ACC112 (cell line): ENCODE results near the gene RFNG.

Experiments used
- H2AFZ ChIP-seq: fragments of 200-600 bp; sonication (generic); one replicate; pipeline ENCODE4 v1.6.0; 2017; ENCODE audit warnings: antibody characterized with exemption, low read length; ENCODE audit not compliant: unreplicated experiment
- H3K27ac ChIP-seq: fragments of 200-600 bp; sonication (generic); 2 replicates; pipeline ENCODE4 v1.5.1; 2014; ENCODE audit warnings: low read depth, mild to moderate bottlenecking, antibody characterized with exemption, low read length, moderate library complexity
- H3K27me3 ChIP-seq: fragments of 200-600 bp; sonication (generic); 2 replicates; pipeline ENCODE4 v1.6.1; 2014; ENCODE audit warnings: mild to moderate bottlenecking, antibody characterized with exemption, low read length, moderate library complexity, mixed read lengths; ENCODE audit not compliant: insufficient read depth
- H3K36me3 ChIP-seq: fragments of 200-600 bp; sonication (generic); 2 replicates; pipeline ENCODE4 v1.6.1; 2016; ENCODE audit warnings: mild to moderate bottlenecking, antibody characterized with exemption, low read length, moderate library complexity, mixed read lengths; ENCODE audit not compliant: insufficient read depth
- H3K4me1 ChIP-seq: fragments of 200-600 bp; sonication (generic); one replicate; pipeline ENCODE4 v1.6.1; 2016; ENCODE audit warnings: low read length, mixed read lengths; ENCODE audit not compliant: insufficient read depth, unreplicated experiment, control insufficient read depth
- H3K4me3 ChIP-seq: fragments of 200-600 bp; sonication (generic); 2 replicates; pipeline ENCODE4 v1.5.1; 2014; ENCODE audit warnings: mild to moderate bottlenecking, low read depth, low read length
- H3K79me2 ChIP-seq: fragments of 200-600 bp; sonication (generic); one replicate; pipeline ENCODE4 v1.6.0; 2016; ENCODE audit warnings: low read length; ENCODE audit not compliant: control insufficient read depth, unreplicated experiment, insufficient read depth

Gene RFNG

DNA sequence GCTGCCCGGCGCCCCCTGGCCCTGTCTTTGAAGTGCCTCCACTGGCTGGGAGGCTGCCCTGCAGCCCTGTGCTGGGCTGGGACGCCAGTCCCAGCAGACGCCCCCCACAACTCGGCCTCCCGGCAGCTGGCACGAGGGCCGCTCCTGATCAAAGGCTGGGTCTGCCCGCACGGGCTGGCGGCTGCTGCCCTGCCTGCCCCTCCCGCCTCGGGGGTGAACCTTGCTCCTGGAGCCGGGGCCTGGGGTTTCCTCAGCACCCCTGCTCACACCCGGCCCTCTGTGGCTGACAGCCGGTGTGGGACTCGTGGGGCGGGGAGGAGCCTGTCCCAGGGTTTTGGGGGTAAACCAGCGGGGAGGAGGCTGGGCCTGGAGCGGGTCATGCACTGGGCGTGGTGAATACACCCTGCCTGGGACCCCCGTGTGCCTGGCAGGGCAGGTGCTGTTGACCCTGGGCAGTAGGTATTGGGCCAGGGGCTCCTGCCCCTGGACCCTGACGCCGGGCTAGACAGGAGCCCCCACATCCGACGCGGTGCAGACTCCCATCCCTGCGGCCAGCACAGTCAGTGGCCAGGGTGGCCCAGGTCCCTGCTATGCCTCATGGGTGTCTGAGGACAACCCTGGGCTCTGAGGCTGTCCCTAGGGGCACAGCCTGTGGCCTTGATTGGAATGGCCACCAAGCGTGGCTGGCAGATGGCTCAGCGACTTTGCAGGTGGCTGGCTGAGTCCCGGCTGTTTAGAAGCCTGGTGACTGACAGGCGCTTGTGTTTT, 50.6 kb downstream of the RFNG start:
- Histone ChIP-seq H3K27ac (no peak overlapping the region), H3K79me2 (no peaks in the 10 kb centered on the region), H3K27me3 (no peaks in the 10 kb centered on the region), H3K4me1 (peaks cover 30% of the 10 kb centered on the region), H3K36me3 (no peaks in the 10 kb centered on the region), H2AFZ (no peak overlapping the region), H3K4me3 (no peak overlapping the region)

DNA sequence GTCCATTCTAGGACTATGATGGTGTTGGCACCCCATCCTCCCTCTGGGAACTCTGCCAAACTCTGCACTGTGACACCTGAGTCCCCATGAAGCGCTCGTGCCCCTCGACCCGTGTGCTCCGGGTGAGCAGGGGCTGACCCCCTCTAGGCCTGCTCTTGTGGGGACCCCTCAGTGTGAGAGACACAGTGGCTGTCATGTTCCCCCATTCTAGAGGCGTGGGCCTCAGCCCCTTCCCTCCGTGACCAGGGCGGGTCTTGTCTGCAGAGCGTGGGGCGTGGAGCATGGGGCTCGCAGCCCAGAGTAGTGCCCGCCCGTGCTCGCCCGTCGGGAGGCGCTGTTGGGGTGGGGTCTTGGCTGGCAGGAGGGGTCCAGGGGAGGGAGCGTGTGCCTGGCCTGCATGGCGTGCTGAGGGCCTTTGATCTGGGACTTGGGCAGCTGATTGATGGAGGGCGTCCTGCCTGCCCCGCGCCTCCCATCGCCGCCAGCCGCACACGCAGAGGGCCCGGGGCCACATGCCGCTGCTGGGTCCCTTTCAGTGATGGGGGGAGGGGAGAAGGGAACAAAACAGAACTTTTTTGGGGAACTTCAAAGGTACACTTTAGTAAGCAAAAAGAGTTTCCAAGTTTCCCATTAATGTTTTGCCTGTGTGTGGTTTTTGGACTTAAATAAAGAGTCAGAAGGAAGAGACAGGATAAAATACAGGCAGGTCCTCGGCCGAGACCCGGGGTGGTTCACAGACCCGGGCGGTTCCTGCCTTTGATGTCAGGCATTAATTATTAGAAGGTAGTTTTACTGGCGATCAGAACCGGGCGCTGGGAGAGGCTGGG, 51.4 kb downstream of the RFNG start:
- no peak overlapping the region for H3K4me3 ChIP-seq
- no peak overlapping the region for H3K27ac ChIP-seq
- H3K36me3 ChIP-seq: no peaks in the 10 kb centered on the region
- no peaks in the 10 kb centered on the region for H3K27me3 ChIP-seq
- no peak overlapping the region for H2AFZ ChIP-seq
- H3K79me2 ChIP-seq: no peaks in the 10 kb centered on the region
- H3K4me1 ChIP-seq: peaks cover 23% of the 10 kb centered on the region

GRCh38 chr17:81999587-81999975, 52.0 kb downstream of the RFNG start:
- no peaks in the 10 kb centered on the region for H3K36me3 ChIP-seq
- no peak overlapping the region for H3K27ac ChIP-seq
- no peaks in the 10 kb centered on the region for H3K27me3 ChIP-seq
- H2AFZ ChIP-seq: no peak overlapping the region
- H3K4me1 ChIP-seq: peaks cover 17% of the 10 kb centered on the region
- no peak overlapping the region for H3K4me3 ChIP-seq
- no peaks in the 10 kb centered on the region for H3K79me2 ChIP-seq

DNA sequence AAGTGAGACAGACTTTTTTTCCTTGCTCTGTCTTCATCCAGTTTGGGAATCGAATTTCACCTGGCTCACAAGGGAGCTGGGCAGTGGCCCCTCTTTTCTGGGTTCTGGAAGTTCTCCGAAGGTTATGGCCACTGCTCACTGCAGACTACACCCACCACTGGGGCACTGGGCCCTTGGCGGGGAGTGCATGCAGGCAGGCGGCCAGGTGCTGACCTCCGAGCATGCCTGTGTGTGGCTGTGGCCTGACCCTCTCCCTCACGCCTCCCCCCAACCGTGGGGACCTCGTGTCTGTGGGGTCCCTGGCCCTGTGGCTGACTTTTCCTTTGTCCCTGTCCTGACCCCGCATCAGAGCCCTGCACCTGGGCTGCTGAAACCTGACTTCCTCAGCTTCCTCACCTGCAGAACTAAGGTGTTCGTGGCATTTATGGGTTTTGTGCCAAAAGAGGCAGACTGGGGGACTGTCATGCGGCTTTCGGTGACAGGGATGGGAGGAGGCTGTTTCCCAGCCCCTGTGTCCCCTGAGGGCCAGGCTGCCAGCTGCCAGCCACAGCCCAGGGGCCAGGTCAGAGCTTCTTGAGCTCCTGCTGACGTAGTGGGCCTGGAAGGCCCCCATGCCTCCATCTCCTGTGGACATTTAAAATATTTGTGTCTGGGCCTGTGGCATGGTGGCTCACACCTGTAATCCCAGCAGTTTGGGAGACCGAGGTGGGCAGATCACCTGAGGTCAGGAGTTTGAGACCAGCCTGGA, 52.7 kb downstream of the RFNG start:
- Histone ChIP-seq H3K27ac (no peak overlapping the region), H3K27me3 (no peaks in the 10 kb centered on the region), H2AFZ (no peak overlapping the region), H3K4me1 (peaks cover 10% of the 10 kb centered on the region), H3K79me2 (no peaks in the 10 kb centered on the region), H3K36me3 (no peaks in the 10 kb centered on the region), H3K4me3 (no peak overlapping the region)

DNA sequence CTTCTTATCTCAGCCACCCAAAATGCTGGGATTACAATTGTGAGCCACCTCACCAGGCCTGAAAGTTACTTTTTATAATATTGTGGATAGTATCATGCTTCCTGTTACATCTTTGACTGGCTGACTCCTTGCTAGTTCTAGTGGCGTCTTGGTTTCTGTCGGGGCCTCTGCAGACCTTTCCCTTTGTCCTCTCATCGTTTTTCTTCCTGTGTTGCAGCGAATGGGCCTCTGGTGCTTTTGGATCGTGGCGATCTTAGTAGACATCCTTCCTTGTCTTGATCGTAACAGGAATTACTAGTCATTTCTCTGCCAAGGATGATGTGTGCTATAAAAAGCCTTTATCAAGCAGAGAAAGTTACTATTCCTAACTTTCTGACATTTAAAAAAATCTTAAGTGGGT, 53.4 kb downstream of the RFNG start:
- Histone ChIP-seq H3K79me2 (no peaks in the 10 kb centered on the region), H2AFZ (no peak overlapping the region), H3K36me3 (no peaks in the 10 kb centered on the region), H3K4me3 (no peak overlapping the region), H3K27ac (no peak overlapping the region), H3K4me1 (peaks cover 6% of the 10 kb centered on the region), H3K27me3 (no peaks in the 10 kb centered on the region)
